ENCODE data around the gene FSTL3.

- no peak for TF ChIP-seq CTCF (conservative IDR thresholded peaks at IDR 0.05)
- no peak for TF ChIP-seq ZFX (IDR thresholded peaks at IDR 0.05)
Measured at GRCh38 chr19:682678-683320, 6.6 kb downstream of the FSTL3 start.
